ENCODE data around the gene BUD23. TPM values are rescaled to one million over a fixed set of nuclear protein-coding genes. Genes with fewer than 3 reads are reported as not detected.

Gene BUD23
- total and polyA plus RNA-seq, 9 of the 15 experiments (the other 6 are each of a cell fraction or from before 2014, with no cell fraction given), result 79.5 to 270 (median 150) TPM

- TF ChIP-seq HINFP (tag; conservative IDR thresholded peaks at IDR 0.05; ENCODE audit: low read depth), result no peak
- no peak for TF ChIP-seq ZNF311 (CRISPR knock-in tag; IDR thresholded peaks at IDR 0.05)
- TF ChIP-seq ETS1 (conservative IDR thresholded peaks at IDR 0.05; ENCODE audit: control insufficient read depth, low read depth, low read length), result no peak
- no peak for TF ChIP-seq MTA1 (IDR thresholded peaks at IDR 0.05; ENCODE audit: borderline replicate concordance)
- TF ChIP-seq SAP30 (IDR thresholded peaks at IDR 0.05; ENCODE audit: borderline replicate concordance, insufficient read depth, low read depth, low read length, poor library complexity, severe bottlenecking), result no peak
- no peak for TF ChIP-seq PTBP1 (IDR thresholded peaks at IDR 0.05; ENCODE audit: low read depth, low read length)
- TF ChIP-seq NR2C1 (IDR thresholded peaks at IDR 0.05), result no peak
- TF ChIP-seq NR2C1 (tag; IDR thresholded peaks at IDR 0.05), result no peak
- TF ChIP-seq ZNF695 (CRISPR knock-in tag; IDR thresholded peaks at IDR 0.05), result no peak
- no peak for TF ChIP-seq SUPT5H (IDR thresholded peaks at IDR 0.05)
- no peak for TF ChIP-seq NFYB (IDR thresholded peaks at IDR 0.05; ENCODE audit: extremely low read depth, insufficient read length)
- TF ChIP-seq CBFA2T3 (IDR thresholded peaks at IDR 0.05), result no peak
- peak; percentile 64; the same call in 1 of the 2 replicates for TF ChIP-seq PHB (CRISPR knock-in tag; IDR thresholded peaks at IDR 0.05)
- TF ChIP-seq KAT8 (IDR thresholded peaks at IDR 0.05; ENCODE audit: low read depth), result no peak
- peak; percentile 50; the same call in 1 of the 2 replicates for TF ChIP-seq EGR1 (conservative IDR thresholded peaks at IDR 0.05)
- TF ChIP-seq BRD9 (IDR thresholded peaks at IDR 0.05; ENCODE audit: low read depth, partially characterized antibody), result peak; percentile 46
- TF ChIP-seq ARID2 (IDR thresholded peaks at IDR 0.05), result 0 out of 2 replicates have a peak, but pooled peaks have one; percentile 35
- TF ChIP-seq ATF1 (CRISPR knock-in tag; IDR thresholded peaks at IDR 0.05), result no peak
- no peak for TF ChIP-seq ATF1 (tag; IDR thresholded peaks at IDR 0.05)
- TF ChIP-seq TAF7 (tag; IDR thresholded peaks at IDR 0.05), result 0 out of 2 replicates have a peak, but pooled peaks have one; percentile 18
- no peak for TF ChIP-seq ATF4 (CRISPR knock-in tag; IDR thresholded peaks at IDR 0.05)
- TF ChIP-seq HDGF (IDR thresholded peaks at IDR 0.05), result no peak
- no peak for TF ChIP-seq ZNF696 (CRISPR knock-in tag; conservative IDR thresholded peaks at IDR 0.05)
- 0 out of 2 replicates have a peak, but pooled peaks have one; percentile 48 for TF ChIP-seq TRIM28 (IDR thresholded peaks at IDR 0.05)
- TF ChIP-seq FOXA1 (IDR thresholded peaks at IDR 0.05; ENCODE audit: borderline replicate concordance), result no peak
- TF ChIP-seq CREM (IDR thresholded peaks at IDR 0.05; ENCODE audit: low read depth), result no peak
- TF ChIP-seq LEF1 (IDR thresholded peaks at IDR 0.05), result no peak
- TF ChIP-seq ZBTB34 (CRISPR knock-in tag; IDR thresholded peaks at IDR 0.05), result no peak
- no peak for TF ChIP-seq ZNF121 (CRISPR knock-in tag; conservative IDR thresholded peaks at IDR 0.05)
- TF ChIP-seq XRCC5 (IDR thresholded peaks at IDR 0.05; ENCODE audit: low read depth, low read length), result no peak
Observed at GRCh38 chr7:73738220-73738611, 54.8 kb downstream of the BUD23 start (continued).
